AG04449 (cell line): ENCODE data around the gene TANC1.

Source experiments
- CTCF ChIA-PET: fragments of 350-600 bp; formaldehyde crosslinking; extraction: SDS; loops from one replicate; lab custom pipeline; 2021; ENCODE audit warnings: antibody characterized with exemption; lab: Yijun Ruan, JAX
- POLR2A ChIA-PET: fragments of 400-600, 350-600 bp; formaldehyde crosslinking; extraction: SDS; loops from one replicate; lab custom pipeline; 2020; ENCODE audit warnings: antibody characterized with exemption, inconsistent platforms; lab: Yijun Ruan, JAX
- DNase-seq: peaks from one replicate; pipeline ENCODE4 v3.0.0-alpha.2; 2010; ENCODE audit warnings: low read depth, low spot score
- H3K4me3 ChIP-seq: 2 replicates; pipeline ENCODE4 v1.5.1; 2011; ENCODE audit warnings: low read depth, mild to moderate bottlenecking, control low read depth, low read length
- TF ChIP-seq, protein P1 (sequence below): IDR thresholded peaks from one replicate; pipeline ENCODE4 v1.5.1; 2011; ENCODE audit warnings: mild to moderate bottlenecking, moderate library complexity, low read length, control low read depth, inconsistent platforms; ENCODE audit not compliant: insufficient read depth; ENCODE audit errors: missing control alignments

The TANC1 gene

GRCh38 chr2:159175182-159175581 lies 206.7 kb downstream of the TANC1 start:
- ChIA-PET POLR2A (no interaction called here), CTCF (interaction anchor here (1.5 to 1.8 kb wide), 2 partner anchors 46 to 56 kb away, joined by 4 to 5 read pairs; no protein-coding TSS in a partner anchor)
- no peak overlapping the region for H3K4me3 ChIP-seq
- TF ChIP-seq, protein P1, sequence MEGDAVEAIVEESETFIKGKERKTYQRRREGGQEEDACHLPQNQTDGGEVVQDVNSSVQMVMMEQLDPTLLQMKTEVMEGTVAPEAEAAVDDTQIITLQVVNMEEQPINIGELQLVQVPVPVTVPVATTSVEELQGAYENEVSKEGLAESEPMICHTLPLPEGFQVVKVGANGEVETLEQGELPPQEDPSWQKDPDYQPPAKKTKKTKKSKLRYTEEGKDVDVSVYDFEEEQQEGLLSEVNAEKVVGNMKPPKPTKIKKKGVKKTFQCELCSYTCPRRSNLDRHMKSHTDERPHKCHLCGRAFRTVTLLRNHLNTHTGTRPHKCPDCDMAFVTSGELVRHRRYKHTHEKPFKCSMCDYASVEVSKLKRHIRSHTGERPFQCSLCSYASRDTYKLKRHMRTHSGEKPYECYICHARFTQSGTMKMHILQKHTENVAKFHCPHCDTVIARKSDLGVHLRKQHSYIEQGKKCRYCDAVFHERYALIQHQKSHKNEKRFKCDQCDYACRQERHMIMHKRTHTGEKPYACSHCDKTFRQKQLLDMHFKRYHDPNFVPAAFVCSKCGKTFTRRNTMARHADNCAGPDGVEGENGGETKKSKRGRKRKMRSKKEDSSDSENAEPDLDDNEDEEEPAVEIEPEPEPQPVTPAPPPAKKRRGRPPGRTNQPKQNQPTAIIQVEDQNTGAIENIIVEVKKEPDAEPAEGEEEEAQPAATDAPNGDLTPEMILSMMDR: no peak
- DNase-seq: no peak

- TF ChIP-seq, protein P1: no peak
Measured at GRCh38 chr2:159175927-159176326, 207.5 kb downstream of the TANC1 start.

DNA sequence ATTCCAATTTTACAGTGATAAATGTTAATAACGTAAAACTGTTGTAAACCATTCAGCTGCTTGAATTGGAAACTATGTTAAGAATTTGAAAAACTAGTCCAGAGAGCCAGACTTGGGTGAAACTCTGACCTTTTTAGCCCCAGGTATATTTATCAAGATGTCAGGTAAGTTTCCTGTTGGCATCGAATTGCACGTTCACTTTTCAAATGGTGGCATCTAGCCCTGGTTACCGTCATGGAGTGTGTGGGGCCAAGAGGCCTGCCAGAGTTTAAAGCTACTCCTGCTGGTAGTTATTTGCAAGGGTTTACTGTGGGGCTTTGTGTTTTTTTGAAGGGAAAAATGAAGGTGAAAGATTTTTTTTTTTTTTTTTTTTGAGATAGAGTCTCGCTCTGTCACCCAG lies 208.1 kb downstream of the TANC1 start:
- ChIA-PET CTCF (interaction anchor here (1.5 to 1.8 kb wide), 2 partner anchors 48 to 57 kb away, joined by 4 to 5 read pairs; no protein-coding TSS in a partner anchor), POLR2A (no interaction called here)
- DNase-seq: no peak
- H3K4me3 ChIP-seq: no peak overlapping the region
- TF ChIP-seq, protein P1: no peak

More at GRCh38 chr2:159175927-159176326, 207.5 kb downstream of the TANC1 start:
- ChIA-PET POLR2A (no interaction called here), CTCF (interaction anchor here (1.5 to 1.8 kb wide), 2 partner anchors 47 to 57 kb away, joined by 4 to 5 read pairs; no protein-coding TSS in a partner anchor)
- H3K4me3 ChIP-seq: no peak overlapping the region
- DNase-seq: no peak

- ChIA-PET POLR2A (no interaction called here), CTCF (interaction anchor here (1.7 kb wide), 1 partner anchor 276 kb away, joined by 6 read pairs; no protein-coding TSS in a partner anchor)
- TF ChIP-seq, protein P1: no peak
- H3K4me3 ChIP-seq: no peak overlapping the region
- no peak for DNase-seq
Measured at GRCh38 chr2:159177357-159177756, 208.9 kb downstream of the TANC1 start.

DNA sequence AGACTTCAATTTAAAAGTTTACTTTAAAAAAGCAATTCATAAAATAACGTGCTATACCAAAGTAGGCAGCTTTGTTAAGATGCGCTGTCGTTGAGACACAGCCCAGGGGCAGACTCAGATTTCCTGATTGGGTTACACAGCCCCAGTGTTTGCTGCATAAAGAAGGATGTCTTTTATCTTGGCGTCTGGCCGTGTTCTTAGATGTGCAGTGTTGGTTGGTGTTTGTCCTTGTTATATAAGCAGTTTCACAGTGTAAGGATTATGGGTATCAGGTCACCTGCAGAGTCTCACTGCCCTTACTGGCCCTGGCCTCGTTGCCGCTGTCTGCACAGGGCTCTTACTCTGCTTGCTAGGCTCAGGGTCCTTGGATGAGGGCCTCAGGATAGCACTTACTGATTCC lies 209.5 kb downstream of the TANC1 start:
- CTCF ChIA-PET: interaction anchor here (1.3 to 1.7 kb wide), 3 partner anchors 9 to 277 kb away, joined by 4 to 6 read pairs (median 5); no protein-coding TSS in a partner anchor
- POLR2A ChIA-PET: no interaction called here
- DNase-seq: no peak
- H3K4me3 ChIP-seq: no peak overlapping the region
- TF ChIP-seq, protein P1: no peak

GRCh38 chr2:159179096-159179495 lies 210.7 kb downstream of the TANC1 start:
- no peak overlapping the region for H3K4me3 ChIP-seq
- DNase-seq: no peak
- POLR2A ChIA-PET: interaction anchor here (1.1 kb wide), 1 partner anchor 43 kb away, joined by 3 read pairs; no protein-coding TSS in a partner anchor
- CTCF ChIA-PET: interaction anchor here (1.3 to 1.7 kb wide), 3 partner anchors 10 to 278 kb away, joined by 4 to 6 read pairs (median 5); no protein-coding TSS in a partner anchor
- TF ChIP-seq, protein P1: no peak
